Measurements from ENCODE around the gene OR8U1.

DNA sequence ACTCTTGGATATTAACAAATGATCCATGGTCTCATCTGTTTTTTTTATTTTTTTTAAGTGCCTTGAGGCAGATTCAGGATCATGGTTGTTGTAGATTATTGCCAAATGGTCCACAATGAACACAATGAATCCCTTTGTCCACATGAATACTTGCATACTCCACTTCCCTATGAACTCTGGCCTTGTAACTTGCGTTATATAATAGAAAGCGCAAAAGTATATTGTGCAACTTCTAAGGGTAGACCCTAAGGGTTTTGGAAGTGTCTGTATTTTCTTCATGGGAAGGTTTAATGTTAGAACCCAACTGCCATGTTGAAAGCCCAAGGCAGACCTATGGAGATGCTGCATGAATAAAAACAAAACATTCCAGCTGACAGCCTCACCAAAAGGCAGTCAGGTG, 29.0 kb downstream of the OR8U1 start:
- TF ChIP-seq CTCF (optimal IDR thresholded peaks at IDR 0.05 in 1 of 3, IDR thresholded peaks at IDR 0.05 in 1 of 3, conservative IDR thresholded peaks at IDR 0.05 in 1 of 3; ENCODE audit: extremely low read depth in 1 of 3, insufficient read depth in 2 of 3, low read length in 3 of 3) (no peak), EZH2 (IDR thresholded peaks at IDR 0.05; ENCODE audit: low read length) (no peak)

Measured in keratinocyte (primary cell).